Activated CD8-positive, alpha-beta T cell treated with anti-CD3 and anti-CD28 coated beads for 36 hours (primary cell): ENCODE data around the gene LSG1. TPM values are rescaled to one million over a fixed set of nuclear protein-coding genes. Genes with fewer than 3 reads are reported as not detected.

Source experiments
- ATAC-seq: fragments of 200-7000 bp; cut with Tn5 transposase; one replicate; pipeline ENCODE4 v1.10.0; 2021; ENCODE audit warnings: mild to moderate bottlenecking, moderate library complexity
- CTCF ChIA-PET: fragments of 350-600 bp; sonication (Branson Sonifier 250); formaldehyde crosslinking; loops from one replicate; lab custom pipeline; 2021; ENCODE audit warnings: antibody characterized with exemption; lab: Charles Lee
- POLR2A ChIA-PET: fragments of 350-600 bp; sonication (Branson Sonifier 250); formaldehyde crosslinking; loops from one replicate; lab custom pipeline; 2021; ENCODE audit warnings: antibody characterized with exemption; lab: Charles Lee
- DNase-seq: peaks from one replicate; pipeline ENCODE4 v3.0.0-alpha.2; 2020
- H3K27ac Mint-ChIP-seq: one replicate; pipeline ENCODE4 v1.8.0; 2021; ENCODE audit warnings: mild to moderate bottlenecking, mixed read lengths
- H3K27me3 Mint-ChIP-seq: one replicate; pipeline ENCODE4 v1.8.0; 2021; ENCODE audit warnings: mixed read lengths
- H3K36me3 Mint-ChIP-seq: one replicate; pipeline ENCODE4 v1.8.0; 2021; ENCODE audit warnings: low read depth, mixed read lengths
- H3K4me1 Mint-ChIP-seq: one replicate; pipeline ENCODE4 v1.8.0; 2021; ENCODE audit warnings: low read depth, mixed read lengths
- H3K4me3 Mint-ChIP-seq: one replicate; pipeline ENCODE4 v1.8.0; 2021; ENCODE audit warnings: mild to moderate bottlenecking, moderate library complexity, mixed read lengths
- H3K9me3 Mint-ChIP-seq: one replicate; pipeline ENCODE4 v1.8.0; 2021; ENCODE audit warnings: mixed read lengths
- intact Hi-C: fragments of 100-400 bp; cut with micrococcal nuclease; formaldehyde crosslinking; loops from one replicate; pipeline ENCODE4 v1.10.0; 2022
- total RNA-seq, 2 experiments: library from RNA; stranded (reverse); gene quantifications; one replicate each; pipeline ENCODE4 v1.2.3, GENCODE V29; 2021
- TF ChIP-seq, protein P1 (sequence below): fragments of 200-600 bp; IDR thresholded peaks from one replicate; pipeline ENCODE4 v1.8.0; 2022; ENCODE audit warnings: antibody characterized with exemption, mild to moderate bottlenecking

Gene LSG1
- total RNA-seq, 2 experiments from 2014 or later, result 36.5 to 41.3 TPM

GRCh38 chr3:194685718-194686413 lies 13.9 kb upstream of the LSG1 start, which contains the start of gene FAM43A:
Gene FAM43A, plus strand, starts transcription at chr3:194685883. Its CDS starts 944 bp downstream, at chr3:194686827.
- no peaks in the 10 kb centered on the region for H3K9me3 Mint-ChIP-seq
- peaks cover 52% of the 10 kb centered on the region for H3K4me1 Mint-ChIP-seq
- intact Hi-C loops, result no loop called here
- TF ChIP-seq, protein P1, sequence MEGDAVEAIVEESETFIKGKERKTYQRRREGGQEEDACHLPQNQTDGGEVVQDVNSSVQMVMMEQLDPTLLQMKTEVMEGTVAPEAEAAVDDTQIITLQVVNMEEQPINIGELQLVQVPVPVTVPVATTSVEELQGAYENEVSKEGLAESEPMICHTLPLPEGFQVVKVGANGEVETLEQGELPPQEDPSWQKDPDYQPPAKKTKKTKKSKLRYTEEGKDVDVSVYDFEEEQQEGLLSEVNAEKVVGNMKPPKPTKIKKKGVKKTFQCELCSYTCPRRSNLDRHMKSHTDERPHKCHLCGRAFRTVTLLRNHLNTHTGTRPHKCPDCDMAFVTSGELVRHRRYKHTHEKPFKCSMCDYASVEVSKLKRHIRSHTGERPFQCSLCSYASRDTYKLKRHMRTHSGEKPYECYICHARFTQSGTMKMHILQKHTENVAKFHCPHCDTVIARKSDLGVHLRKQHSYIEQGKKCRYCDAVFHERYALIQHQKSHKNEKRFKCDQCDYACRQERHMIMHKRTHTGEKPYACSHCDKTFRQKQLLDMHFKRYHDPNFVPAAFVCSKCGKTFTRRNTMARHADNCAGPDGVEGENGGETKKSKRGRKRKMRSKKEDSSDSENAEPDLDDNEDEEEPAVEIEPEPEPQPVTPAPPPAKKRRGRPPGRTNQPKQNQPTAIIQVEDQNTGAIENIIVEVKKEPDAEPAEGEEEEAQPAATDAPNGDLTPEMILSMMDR, result no peak
- H3K4me3 Mint-ChIP-seq, result peak within 1 kb of the TSS; percentile 80
- peaks cover 17% of the 10 kb centered on the region for H3K27me3 Mint-ChIP-seq
- peak; percentile 81 for DNase-seq
- POLR2A ChIA-PET, result interaction anchor here (1.0 to 3.1 kb wide), 6 partner anchors 10 to 847 kb away, joined by 3 to 28 read pairs (median 4); partner anchors contain the start of genes LSG1 and TMEM44
- peak within 1 kb of the TSS; percentile 72 for H3K27ac Mint-ChIP-seq
- CTCF ChIA-PET, result interaction anchor here (0.6 to 8.8 kb wide), 7 partner anchors 13 to 584 kb away, joined by 3 to 199 read pairs (median 8); partner anchors contain the start of gene LSG1
- no peaks in the 10 kb centered on the region for H3K36me3 Mint-ChIP-seq
- ATAC-seq, result peak; percentile 57

- Mint-ChIP-seq H3K4me3 (peak overlapping the region; percentile 80), H3K9me3 (no peaks in the 10 kb centered on the region), H3K4me1 (peaks cover 50% of the 10 kb centered on the region), H3K27ac (peak overlapping the region; percentile 72), H3K36me3 (no peaks in the 10 kb centered on the region), H3K27me3 (peaks cover 19% of the 10 kb centered on the region)
- DNase-seq (no peak), ATAC-seq (peak; percentile 34)
- intact Hi-C loops, result no loop called here
- CTCF ChIA-PET, result interaction anchor here (0.6 to 8.8 kb wide), 3 partner anchors 13 to 565 kb away, joined by 3 to 199 read pairs (median 8); partner anchors contain the start of gene LSG1
- POLR2A ChIA-PET, result interaction anchor here (1.0 to 3.1 kb wide), 4 partner anchors 10 to 85 kb away, joined by 3 to 28 read pairs (median 10); partner anchors contain the start of gene LSG1
- TF ChIP-seq, protein P1, result no peak
Observed at GRCh38 chr3:194685065-194685717, 13.2 kb upstream of the LSG1 start.

DNA sequence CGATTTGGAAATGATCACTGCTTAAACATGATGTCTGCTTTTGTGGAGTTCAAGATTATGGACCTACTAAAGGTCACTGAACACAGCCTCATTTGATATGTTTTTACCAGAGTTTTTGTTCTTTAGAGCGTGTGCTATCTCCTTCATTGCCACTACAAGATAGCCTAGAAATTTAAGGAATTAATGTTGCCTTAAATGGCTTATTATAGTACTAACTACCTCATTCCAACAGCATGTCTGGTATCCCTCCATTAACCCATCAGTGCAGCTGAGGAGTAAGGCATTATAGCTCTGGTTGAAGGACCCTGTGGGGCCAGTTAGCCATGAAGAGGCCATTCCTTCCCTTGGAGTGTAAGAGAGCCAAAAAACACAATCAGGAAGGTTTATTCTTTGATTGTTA lies 11.4 kb upstream of the LSG1 start:
- CTCF ChIA-PET, result interaction anchor here (0.7 to 8.8 kb wide), 26 partner anchors 11 to 839 kb away, joined by 3 to 199 read pairs (median 4); partner anchors contain the start of genes LSG1 and XXYLT1
- DNase-seq (no peak), ATAC-seq (no peak)
- peaks cover 35% of the 10 kb centered on the region for H3K4me1 Mint-ChIP-seq
- intact Hi-C loops, result loop anchor here (2.0 to 5.0 kb wide), 3 partner anchors 84 to 575 kb away; no protein-coding TSS in a partner anchor
- H3K27ac Mint-ChIP-seq, result no peak overlapping the region
- peaks cover 16% of the 10 kb centered on the region for H3K27me3 Mint-ChIP-seq
- TF ChIP-seq, protein P1, result no peak
- H3K4me3 Mint-ChIP-seq, result no peak overlapping the region
- H3K36me3 Mint-ChIP-seq, result no peaks in the 10 kb centered on the region
- H3K9me3 Mint-ChIP-seq, result no peaks in the 10 kb centered on the region
- POLR2A ChIA-PET, result interaction anchor here (1.4 to 1.8 kb wide), 2 partner anchors 10 to 11 kb away, joined by 4 to 13 read pairs; partner anchors contain the start of gene LSG1

DNA sequence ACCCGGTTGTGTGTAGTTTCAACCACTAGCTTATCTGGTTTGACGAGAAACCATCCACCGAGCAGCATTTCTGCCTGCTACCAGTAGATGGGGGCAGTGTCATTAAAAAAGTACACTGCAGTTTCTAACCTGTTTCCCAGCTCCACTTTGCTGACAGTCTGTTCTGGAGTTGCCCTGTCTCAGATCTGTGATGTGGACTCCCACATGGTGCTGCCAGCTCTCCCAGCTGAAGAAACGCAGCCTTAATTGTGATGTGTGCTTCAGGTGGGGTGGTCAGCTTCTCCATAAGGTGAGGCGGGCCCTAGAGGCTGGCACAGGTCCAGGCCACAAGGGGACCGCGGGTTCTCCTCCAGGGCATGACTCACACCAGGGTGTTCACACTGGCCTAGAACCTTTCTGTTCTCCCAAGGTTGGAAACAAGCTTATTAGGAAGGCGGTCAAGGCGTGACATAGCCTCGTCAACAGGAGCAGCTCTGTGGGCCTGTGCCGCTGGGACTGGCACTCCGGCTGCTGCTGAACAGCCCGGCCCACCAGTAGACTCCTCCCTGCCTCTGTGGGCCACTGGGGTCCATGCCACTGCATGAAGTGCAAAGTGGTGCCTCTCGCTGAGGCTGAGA lies 10.8 kb upstream of the LSG1 start:
- no peak overlapping the region for H3K4me3 Mint-ChIP-seq
- ATAC-seq (peak; percentile 68), DNase-seq (peak; percentile 84)
- H3K27me3 Mint-ChIP-seq, result peaks cover 16% of the 10 kb centered on the region
- peaks cover 34% of the 10 kb centered on the region for H3K4me1 Mint-ChIP-seq
- H3K36me3 Mint-ChIP-seq, result no peaks in the 10 kb centered on the region
- intact Hi-C loops, result loop anchor here (2.0 to 5.0 kb wide), 3 partner anchors 84 to 576 kb away; no protein-coding TSS in a partner anchor
- POLR2A ChIA-PET, result interaction anchor here (1.1 to 1.8 kb wide), 3 partner anchors 9 to 582 kb away, joined by 3 to 13 read pairs (median 4); partner anchors contain the start of gene LSG1
- H3K9me3 Mint-ChIP-seq, result no peaks in the 10 kb centered on the region
- H3K27ac Mint-ChIP-seq, result no peak overlapping the region
- TF ChIP-seq, protein P1, result peak; percentile 85
- CTCF ChIA-PET, result interaction anchor here (0.6 to 8.8 kb wide), 69 partner anchors 8 to 931 kb away, joined by 3 to 199 read pairs (median 3); partner anchors contain the start of genes LSG1 and XXYLT1
